RWPE2 (cell line): ENCODE results near the gene ITGA8.

Source experiments
- ATAC-seq: fragments of 200-7000 bp; cut with Tn5 transposase; 3 replicates; pipeline ENCODE4 v1.9.1; 2021; ENCODE audit warnings: low read depth
- DNase-seq: peaks from one replicate; pipeline ENCODE4 v3.0.0-alpha.2; 2020; ENCODE audit warnings: low spot score
- H3K27ac ChIP-seq: fragments of 450-650 bp; 2 replicates; pipeline ENCODE4 v1.5.1; 2017; ENCODE audit warnings: mild to moderate bottlenecking; ENCODE audit not compliant: poor library complexity, severe bottlenecking
- H3K27me3 ChIP-seq: fragments of 250-450 bp; sonication (Bioruptor Pico); 2 replicates; pipeline ENCODE4 v1.5.1; 2021; ENCODE audit warnings: mild to moderate bottlenecking, moderate library complexity; ENCODE audit not compliant: insufficient read depth, poor library complexity, severe bottlenecking
- H3K36me3 ChIP-seq: fragments of 250-450 bp; sonication (Bioruptor Pico); 2 replicates; pipeline ENCODE4 v1.5.1; 2020; ENCODE audit warnings: low read depth, mild to moderate bottlenecking, moderate library complexity
- H3K4me1 ChIP-seq: fragments of 250-450 bp; sonication (Bioruptor Pico); 2 replicates; pipeline ENCODE4 v1.5.1; 2021; ENCODE audit warnings: mild to moderate bottlenecking, moderate library complexity; ENCODE audit not compliant: insufficient read depth, poor library complexity, severe bottlenecking
- H3K4me3 ChIP-seq: fragments of 250-450 bp; sonication (Bioruptor Pico); 2 replicates; pipeline ENCODE4 v1.5.1; 2021; ENCODE audit warnings: mild to moderate bottlenecking, moderate library complexity; ENCODE audit not compliant: severe bottlenecking
- H3K9me3 ChIP-seq: fragments of 250-450 bp; sonication (Bioruptor Pico); 2 replicates; pipeline ENCODE4 v1.5.1; 2021; ENCODE audit warnings: mild to moderate bottlenecking, moderate library complexity; ENCODE audit not compliant: severe bottlenecking
- CTCF ChIP-seq: fragments of 450-650 bp; IDR thresholded peaks from one replicate; pipeline ENCODE4 v1.5.1; 2017; ENCODE audit warnings: mild to moderate bottlenecking, moderate library complexity; ENCODE audit not compliant: poor library complexity, severe bottlenecking

Gene ITGA8

DNA sequence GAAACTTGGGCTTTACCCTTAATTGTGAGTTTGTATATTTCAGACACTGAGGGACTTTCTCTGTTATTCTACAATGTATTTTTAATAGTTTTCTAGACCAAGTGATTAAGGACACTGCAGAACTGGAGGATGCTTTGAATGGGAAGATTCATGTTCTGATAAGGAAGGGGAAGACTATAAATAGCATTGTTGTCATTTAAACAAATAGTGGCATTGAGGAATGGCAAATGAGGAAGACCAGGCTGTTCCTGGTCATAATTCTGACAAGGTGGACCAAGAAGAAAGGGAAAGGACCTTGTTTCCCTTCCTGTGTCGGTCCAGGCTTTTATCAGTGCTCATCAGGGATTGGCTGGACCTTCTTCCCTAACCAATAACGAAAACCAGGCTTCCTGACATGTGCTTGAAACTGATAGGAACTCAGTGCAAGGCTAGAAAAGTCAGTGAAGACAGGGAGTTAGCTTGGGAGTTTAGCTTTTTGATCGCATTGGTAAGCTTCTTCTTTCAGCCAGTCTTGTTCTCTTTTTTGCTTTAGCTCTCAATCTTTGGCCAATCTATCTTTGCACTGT is 116.2 kb downstream of the ITGA8 start:
- DNase-seq (no peak), ATAC-seq (no peak)
- Histone ChIP-seq H3K27me3 (peaks cover 34% of the 10 kb centered on the region), H3K36me3 (no peaks in the 10 kb centered on the region), H3K27ac (no peak overlapping the region), H3K4me3 (no peak overlapping the region), H3K4me1 (no peaks in the 10 kb centered on the region), H3K9me3 (no peaks in the 10 kb centered on the region)
- TF ChIP-seq CTCF = no peak

DNA sequence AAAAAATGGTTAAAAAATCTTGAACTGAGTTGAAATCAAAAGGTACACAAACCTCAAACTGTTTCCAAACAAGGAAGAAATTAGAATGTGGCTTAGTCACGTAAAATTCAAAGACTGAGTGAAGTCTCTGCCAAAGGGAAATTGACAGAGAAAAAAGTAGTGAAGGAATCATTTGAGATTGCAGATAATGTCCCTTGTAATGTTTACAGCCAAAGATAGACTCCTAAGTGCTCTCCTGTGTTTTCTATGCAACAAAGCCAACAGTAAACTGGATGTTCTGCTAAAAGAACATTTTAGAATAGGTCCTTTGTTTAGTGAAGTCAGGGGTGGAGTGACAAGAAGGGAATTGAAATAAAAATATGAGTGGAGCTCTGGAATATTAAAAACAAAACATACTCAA is 117.9 kb downstream of the ITGA8 start:
- H3K4me3 ChIP-seq = no peak overlapping the region
- ATAC-seq = no peak

GRCh38 chr10:15595260-15595659 is 124.5 kb downstream of the ITGA8 start:
- Histone ChIP-seq H3K27ac (no peak overlapping the region), H3K36me3 (no peaks in the 10 kb centered on the region)
- no peak for ATAC-seq

More for the DNA sequence above, 117.9 kb downstream of the ITGA8 start:
- peaks cover 33% of the 10 kb centered on the region for H3K27me3 ChIP-seq
- no peak overlapping the region for H3K27ac ChIP-seq
- no peak for DNase-seq
- H3K36me3 ChIP-seq = no peaks in the 10 kb centered on the region
- no peak for TF ChIP-seq CTCF
- H3K9me3 ChIP-seq = no peaks in the 10 kb centered on the region
- no peaks in the 10 kb centered on the region for H3K4me1 ChIP-seq

DNA sequence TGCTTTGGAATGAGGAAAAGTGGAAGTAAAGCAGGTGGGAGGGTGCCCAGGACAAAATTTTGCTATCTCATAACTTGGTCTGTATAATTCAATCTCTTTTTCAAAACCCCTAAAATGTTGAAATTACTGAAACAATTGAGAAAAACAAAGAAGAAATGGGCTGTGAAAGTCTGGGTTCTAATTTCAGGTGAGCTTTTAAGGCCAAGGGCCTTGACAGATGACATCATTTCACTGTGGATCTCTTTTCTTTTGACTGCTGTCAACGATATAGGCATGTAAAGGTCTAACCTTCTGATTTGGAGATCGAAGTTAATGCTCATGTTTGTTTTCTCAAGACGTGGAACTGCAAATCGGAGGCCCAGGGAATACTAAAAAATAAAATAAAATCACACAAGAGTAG is 127.8 kb downstream of the ITGA8 start:
- H3K4me3 ChIP-seq = no peak overlapping the region
- no peaks in the 10 kb centered on the region for H3K9me3 ChIP-seq
- no peak for ATAC-seq
- DNase-seq = no peak
- no peak for TF ChIP-seq CTCF
- no peak overlapping the region for H3K27ac ChIP-seq
- H3K27me3 ChIP-seq = peaks cover 9% of the 10 kb centered on the region
- H3K4me1 ChIP-seq = no peaks in the 10 kb centered on the region
- H3K36me3 ChIP-seq = no peaks in the 10 kb centered on the region

More at GRCh38 chr10:15595260-15595659, 124.5 kb downstream of the ITGA8 start:
- DNase-seq = no peak
- Histone ChIP-seq H3K9me3 (no peaks in the 10 kb centered on the region), H3K4me1 (no peaks in the 10 kb centered on the region), H3K27me3 (peaks cover 11% of the 10 kb centered on the region), H3K4me3 (no peak overlapping the region)
- TF ChIP-seq CTCF = no peak

DNA sequence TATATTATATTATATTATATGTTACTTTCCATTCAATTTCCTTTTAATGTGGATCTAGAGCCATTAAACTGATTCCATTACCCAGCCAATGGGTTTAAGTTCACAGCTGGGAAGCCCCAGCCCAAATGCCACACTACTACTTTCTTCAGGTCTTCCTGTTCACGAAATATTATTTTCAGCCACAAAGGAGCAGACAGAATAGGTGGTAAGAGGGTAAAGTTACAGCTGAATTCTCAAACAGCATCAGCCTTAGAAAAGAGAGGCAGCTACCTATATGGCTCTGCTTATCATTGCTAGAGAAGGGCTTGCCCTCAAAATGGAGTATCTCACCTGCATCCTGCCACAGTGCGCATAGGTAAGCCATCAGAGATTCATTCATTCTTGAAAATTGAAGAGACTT is 128.3 kb downstream of the ITGA8 start:
- Histone ChIP-seq H3K27me3 (peaks cover 4% of the 10 kb centered on the region), H3K9me3 (no peaks in the 10 kb centered on the region), H3K36me3 (no peaks in the 10 kb centered on the region), H3K4me1 (no peaks in the 10 kb centered on the region), H3K27ac (no peak overlapping the region), H3K4me3 (no peak overlapping the region)
- DNase-seq (no peak), ATAC-seq (no peak)
- no peak for TF ChIP-seq CTCF
